GM19025 (cell line): ENCODE data around the gene KERA.
"Not testable (repeated sequence)": the region's sequence is repeated elsewhere in the genome, so short reads cannot be mapped to it uniquely, and the experiment has no call there.

Experiments used
- ATAC-seq: cut with Tn5 transposase; IDR thresholded peaks from one replicate; pipeline ENCODE4 v1.9.1; 2021; ENCODE audit warnings: mild to moderate bottlenecking, low read depth, moderate library complexity; ENCODE audit not compliant: unreplicated experiment

Gene KERA

DNA sequence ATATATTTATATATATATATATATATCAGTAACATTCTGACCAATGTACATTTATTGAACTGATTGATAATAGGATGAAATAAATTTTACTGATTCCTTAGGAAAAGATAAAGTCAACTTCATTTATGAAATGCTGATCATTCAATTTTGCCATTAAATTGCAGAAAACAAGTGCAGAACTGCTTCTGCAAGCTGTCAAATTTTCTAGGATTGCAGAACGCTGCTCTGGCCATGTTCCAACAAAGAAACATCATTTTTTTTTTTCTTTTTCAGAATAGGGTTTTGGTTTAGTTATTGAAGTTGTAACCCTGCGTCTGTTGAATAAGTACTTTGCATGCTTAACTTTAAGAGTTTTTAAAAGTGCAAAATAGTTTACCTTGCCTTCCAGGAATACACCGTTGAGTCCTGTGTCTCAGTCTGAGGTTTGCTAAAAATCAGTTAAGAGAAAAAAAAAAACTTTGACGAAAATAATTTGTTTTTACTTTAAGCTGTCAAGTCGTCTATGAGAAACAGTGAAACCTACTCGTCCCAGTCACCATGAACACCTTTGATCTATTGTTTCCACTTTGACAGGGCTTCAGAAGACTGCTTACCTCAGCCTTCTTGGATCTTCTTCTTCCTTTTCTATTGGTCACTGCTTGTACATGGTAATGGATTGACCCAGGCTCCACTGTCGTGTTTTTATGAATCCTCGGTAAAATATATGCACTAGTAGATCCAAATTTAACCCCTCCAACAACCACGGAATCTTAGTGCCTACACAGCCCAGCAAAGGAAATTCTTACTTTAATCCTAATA lies at the start of gene KERA:
TSS of gene KERA (minus strand) at position 657 of the 798 bp plus-strand sequence. CDS start 1,743 bp downstream, outside the sequence.
- ATAC-seq, result no peak

- no peak for ATAC-seq
These were observed 48.5 kb upstream of the KERA start for GRCh38 chr12:91106283-91106682.

GRCh38 chr12:91105807-91106206 lies 48.0 kb upstream of the KERA start:
- no peak for ATAC-seq

GRCh38 chr12:91104812-91105466 lies 47.1 kb upstream of the KERA start:
- ATAC-seq, result peak; percentile 53

GRCh38 chr12:91103624-91104023 lies 45.8 kb upstream of the KERA start:
- no peak for ATAC-seq

GRCh38 chr12:91103101-91103500 lies 45.3 kb upstream of the KERA start:
- no peak for ATAC-seq

DNA sequence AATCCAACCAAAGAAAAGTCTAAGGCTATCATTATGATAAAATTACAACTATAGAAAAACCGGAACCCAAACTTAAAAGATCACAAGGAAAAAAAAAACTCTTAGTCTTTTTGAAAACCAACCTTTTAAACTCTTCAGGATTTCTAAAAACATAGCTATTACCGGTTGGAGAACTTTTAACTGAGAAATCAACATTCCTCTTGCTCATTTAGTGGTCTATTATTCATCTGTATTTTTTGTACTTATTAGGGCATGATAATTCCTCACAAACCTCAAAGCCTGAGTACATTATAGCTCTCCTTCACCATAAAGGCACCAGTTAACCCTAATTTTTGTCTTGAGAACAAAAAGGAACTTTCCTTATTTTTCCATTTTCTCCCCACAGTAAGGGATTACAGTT lies 43.1 kb upstream of the KERA start:
- no peak for ATAC-seq

GRCh38 chr12:91099836-91100235 lies 42.0 kb upstream of the KERA start:
- no peak for ATAC-seq

DNA sequence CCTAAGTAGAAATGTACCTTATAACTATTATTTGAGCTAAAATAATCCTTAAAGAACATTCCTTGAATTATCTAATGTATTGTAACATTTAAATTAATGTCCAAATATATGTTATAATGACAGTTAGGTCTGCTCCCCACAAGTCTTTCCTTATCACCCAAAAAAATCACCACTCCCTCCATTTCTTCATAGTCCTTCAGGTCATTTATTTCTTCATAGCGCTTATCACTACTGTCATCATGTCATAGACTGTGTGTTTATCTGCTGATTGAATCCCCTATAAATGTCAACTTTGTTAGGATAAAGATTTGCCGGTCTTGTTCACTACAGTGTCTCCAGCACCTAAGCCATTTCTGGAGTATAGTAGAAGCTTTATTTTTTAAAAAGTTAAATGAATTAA lies 41.5 kb upstream of the KERA start:
- no peak for ATAC-seq

GRCh38 chr12:91098941-91099340 lies 41.1 kb upstream of the KERA start:
- no peak for ATAC-seq

GRCh38 chr12:91098461-91098860 lies 40.6 kb upstream of the KERA start:
- ATAC-seq, result no peak

- no peak for ATAC-seq
These were observed 37.1 kb upstream of the KERA start for GRCh38 chr12:91094957-91095356.

GRCh38 chr12:91094032-91094662 lies 36.3 kb upstream of the KERA start:
- ATAC-seq, result no peak

- no peak for ATAC-seq
These were observed 35.5 kb upstream of the KERA start for GRCh38 chr12:91093341-91093740.

GRCh38 chr12:91091916-91092715 lies 34.3 kb upstream of the KERA start:
- no peak for ATAC-seq

DNA sequence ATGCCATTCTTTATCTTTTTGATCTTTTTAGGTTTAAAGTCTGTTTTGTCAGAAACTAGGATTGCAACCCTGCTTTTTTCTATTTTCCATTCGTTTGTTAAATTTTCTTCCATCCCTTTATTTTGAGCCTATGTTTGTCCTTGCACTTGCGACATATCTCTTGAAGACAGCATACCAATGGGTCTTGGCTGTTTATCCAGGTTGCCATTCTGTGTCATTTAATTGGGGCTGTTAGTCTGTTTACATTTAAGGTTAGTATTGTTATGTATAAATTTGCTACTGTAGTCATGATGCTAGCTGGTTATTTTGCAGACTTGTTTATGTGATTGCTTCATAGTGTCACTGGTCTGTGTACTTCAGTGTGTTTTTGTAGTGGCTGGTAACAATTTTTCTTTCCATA lies 32.1 kb upstream of the KERA start:
- ATAC-seq, result not testable (repeated sequence)

- ATAC-seq, result no peak
These were observed 22.2 kb upstream of the KERA start for GRCh38 chr12:91080041-91080440.

- no peak for ATAC-seq
These were observed 20.7 kb upstream of the KERA start for GRCh38 chr12:91078501-91078900.

GRCh38 chr12:91077228-91077954 lies 19.6 kb upstream of the KERA start:
- ATAC-seq, result no peak

GRCh38 chr12:91074851-91075250 lies 17.0 kb upstream of the KERA start:
- no peak for ATAC-seq
